Stimulated activated CD4-positive, alpha-beta T cell treated with anti-CD3 and anti-CD28 coated beads, Interleukin-12 subunit alpha, Interleukin-12 subunit beta, amount 100 ng/mL, for 24 hours (primary cell): ENCODE measurements around the gene PRPF4.
"Not testable (repeated sequence)": the region's sequence is repeated elsewhere in the genome, so short reads cannot be mapped to it uniquely, and the experiment has no call there.

Experiments
- DNase-seq, 2 experiments: peaks; one replicate each; pipeline ENCODE4 v3.0.0-alpha.2; 2020; ENCODE audit warnings: low read depth in 2 of 2

PRPF4 gene

DNA sequence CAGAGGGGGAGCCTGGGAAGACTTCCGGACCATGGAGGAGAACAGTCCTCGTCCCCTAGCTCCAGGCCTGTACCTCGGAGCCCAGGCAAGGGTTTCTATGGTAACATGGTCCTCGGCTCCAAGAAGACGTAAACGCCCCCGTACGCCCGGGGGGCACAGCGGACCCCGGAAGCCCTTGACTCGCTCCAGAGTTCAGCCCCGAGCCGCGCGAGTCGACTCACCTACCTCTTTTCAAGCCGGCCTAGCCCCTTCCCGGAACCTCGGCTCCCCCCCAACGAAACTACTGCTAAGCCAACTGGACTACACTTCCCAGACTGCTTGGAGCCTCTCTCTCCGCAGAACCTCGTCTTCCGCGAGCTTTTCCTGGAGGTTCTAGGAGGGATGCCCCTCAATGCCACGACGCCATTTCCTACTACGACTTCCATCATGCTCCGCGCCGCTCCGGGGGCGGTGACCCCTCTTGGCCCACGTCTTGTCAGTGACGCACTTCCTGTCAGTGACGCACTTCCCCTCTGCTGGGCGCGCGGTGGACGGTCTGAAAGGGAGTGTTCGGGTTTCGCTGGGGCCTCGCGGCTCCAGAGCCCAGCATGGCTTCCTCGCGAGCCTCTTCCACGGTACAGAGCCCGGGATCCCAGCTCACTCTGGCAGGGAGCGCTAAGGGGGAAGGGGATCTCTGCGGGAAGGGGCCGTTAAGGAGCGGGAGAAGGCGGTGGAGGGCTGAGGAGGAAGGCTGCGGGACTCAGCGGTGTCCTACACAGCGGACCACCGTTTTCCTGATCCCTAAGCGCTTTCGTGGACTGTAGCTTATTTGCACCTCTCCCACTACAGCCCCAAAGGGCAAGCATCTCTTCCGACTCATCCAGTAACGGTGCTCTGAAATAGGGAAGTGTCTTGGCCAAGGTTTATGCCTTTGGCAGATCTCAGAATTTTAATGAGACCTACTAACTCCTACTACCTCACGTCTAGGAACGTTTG, at the start of gene PRPF4, which contains the start of gene CDC26:
PRPF4 (plus strand) TSS at position 502 of the 975 bp plus-strand sequence; CDS start at position 588, 86 bp downstream.
CDC26 (minus strand) TSS at position 416 of the 975 bp plus-strand sequence. CDS start 3,065 bp downstream, outside the sequence.
- DNase-seq = peak; percentile 96

- no peak for DNase-seq
Observed at GRCh38 chr9:113227436-113227835, 48.0 kb upstream of the PRPF4 start.

DNA sequence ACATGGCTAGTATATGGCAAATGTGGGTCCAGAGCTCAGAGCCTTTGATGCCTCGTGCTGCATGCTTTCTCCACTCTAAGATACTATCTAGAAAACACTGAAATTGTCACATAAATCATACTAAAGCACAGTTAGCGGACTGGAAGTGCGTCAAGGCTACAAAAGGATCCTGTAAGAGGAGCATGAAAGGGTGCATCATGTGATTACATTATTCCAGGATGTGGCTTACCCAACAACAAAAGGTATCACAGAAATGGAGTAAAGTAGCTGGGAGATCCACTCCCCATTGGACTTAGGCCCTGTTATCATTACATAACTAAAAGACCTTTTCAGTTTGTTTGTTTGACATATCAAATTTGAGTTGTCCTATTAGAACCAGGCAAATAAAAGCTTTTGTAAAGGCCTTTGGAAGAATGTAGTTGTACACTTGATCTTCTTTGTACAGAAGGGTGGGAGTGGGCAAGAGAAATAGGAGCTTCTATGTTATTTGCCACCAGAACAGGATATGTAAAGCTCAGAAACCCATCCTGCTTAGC, 47.3 kb upstream of the PRPF4 start:
- no peak for DNase-seq

GRCh38 chr9:113231701-113232100, 43.8 kb upstream of the PRPF4 start:
- no peak for DNase-seq

- not testable (repeated sequence) for DNase-seq
Observed at GRCh38 chr9:113235701-113236255, 39.7 kb upstream of the PRPF4 start.

- DNase-seq = no peak
Observed at GRCh38 chr9:113237026-113237425, 38.4 kb upstream of the PRPF4 start.

GRCh38 chr9:113238202-113238858, 37.1 kb upstream of the PRPF4 start:
- DNase-seq = no peak

DNA sequence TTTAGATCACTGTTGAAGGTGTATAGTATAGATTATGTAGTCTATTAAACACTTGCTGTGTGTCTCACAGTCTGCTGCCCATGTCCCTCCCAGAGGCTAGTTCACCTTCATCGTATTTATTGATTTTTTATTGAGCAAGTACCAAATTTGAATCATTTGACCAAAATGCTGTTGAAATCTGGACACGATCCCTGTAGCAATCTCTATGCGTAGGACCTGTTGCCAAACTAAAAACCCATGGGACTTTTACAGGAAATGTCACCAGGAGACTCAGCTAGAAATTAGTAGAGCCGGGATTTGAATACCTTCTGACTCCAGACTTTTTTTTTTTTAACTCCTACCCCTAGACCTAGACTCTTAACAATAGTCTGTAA, 36.6 kb upstream of the PRPF4 start:
- DNase-seq = no peak

DNA sequence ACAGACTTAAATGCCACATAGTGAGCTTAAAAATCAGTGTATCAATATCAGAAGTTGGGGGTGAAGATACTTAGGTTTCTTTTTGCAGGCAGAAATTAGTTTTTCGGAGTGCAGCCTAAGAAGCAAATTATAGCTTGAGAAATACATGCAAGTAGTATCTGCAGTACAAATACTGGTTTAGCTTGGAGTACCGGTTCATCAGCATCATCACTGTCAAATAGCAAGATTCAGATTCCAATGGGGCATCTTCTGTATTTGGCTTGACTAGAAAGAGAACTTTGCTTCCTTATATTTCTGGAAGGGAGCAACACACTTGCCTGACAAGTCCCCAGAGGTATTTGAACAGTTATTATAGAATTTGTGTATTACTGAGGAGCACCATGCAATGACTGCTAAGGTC, 34.3 kb upstream of the PRPF4 start:
- DNase-seq = no peak

- DNase-seq = no peak
Observed at GRCh38 chr9:113244556-113244955, 30.9 kb upstream of the PRPF4 start.

DNA sequence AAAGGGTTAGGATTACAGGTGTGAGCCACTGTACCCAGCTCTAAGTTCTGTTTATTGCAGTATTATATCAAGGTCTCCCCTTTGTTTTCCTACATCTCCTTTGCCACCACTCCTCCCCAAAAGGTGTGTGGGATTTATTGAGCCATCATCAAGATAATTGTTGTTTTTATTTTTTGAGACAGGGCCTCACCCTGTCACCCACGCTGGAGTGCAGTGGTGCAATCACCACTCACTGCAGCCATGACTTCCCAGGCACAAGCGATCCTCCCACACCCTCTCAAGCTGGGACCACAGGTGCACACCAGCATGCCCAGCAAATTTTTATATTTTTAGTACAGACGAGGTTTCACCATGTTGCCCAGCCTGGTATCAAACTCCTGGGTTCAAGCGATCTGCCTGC, 29.6 kb upstream of the PRPF4 start:
- no peak for DNase-seq

GRCh38 chr9:113246928-113247327, 28.5 kb upstream of the PRPF4 start:
- DNase-seq = no peak

DNA sequence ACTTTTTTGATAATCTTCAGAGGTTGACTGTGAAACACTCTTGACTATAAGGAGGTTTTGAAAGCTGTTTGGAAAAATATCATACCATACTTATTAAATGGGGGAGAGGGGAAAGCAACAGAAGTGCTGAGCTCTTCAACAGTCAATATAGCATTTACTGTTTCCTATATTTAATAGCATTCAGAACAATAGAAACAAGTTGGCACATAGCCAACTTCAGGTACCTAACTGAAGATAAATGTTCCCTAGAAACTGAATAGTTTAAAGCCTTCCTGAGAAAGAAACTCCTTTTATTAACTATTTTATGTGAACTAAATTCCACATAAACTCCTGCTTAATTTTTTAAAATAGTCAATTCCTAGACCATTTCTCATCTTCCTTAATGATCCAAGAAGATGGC, 27.8 kb upstream of the PRPF4 start:
- DNase-seq = no peak

GRCh38 chr9:113249661-113250060, 25.8 kb upstream of the PRPF4 start:
- DNase-seq = not testable (repeated sequence)

- DNase-seq = no peak
Observed at GRCh38 chr9:113250807-113251206, 24.7 kb upstream of the PRPF4 start.

GRCh38 chr9:113254991-113255390, 20.5 kb upstream of the PRPF4 start:
- DNase-seq = no peak

DNA sequence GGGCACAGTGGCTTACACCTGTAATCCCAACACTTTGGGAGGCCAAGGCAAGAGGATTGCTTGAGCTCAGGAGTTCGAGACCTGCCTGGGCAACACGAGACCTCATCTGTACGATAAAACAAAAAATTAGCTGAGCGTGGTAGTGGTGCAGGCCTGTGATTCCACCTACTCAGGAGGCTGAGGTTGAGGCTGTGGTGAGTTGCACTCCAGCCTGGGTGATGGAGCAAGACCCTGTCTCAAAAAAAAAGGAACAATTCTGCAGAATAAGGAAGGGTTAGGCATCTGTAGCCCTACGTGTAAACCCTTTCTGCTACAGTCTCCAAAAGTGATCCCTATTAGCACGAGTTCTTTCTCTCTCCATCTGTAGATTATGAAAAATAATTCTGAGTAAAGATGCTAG, 20.0 kb upstream of the PRPF4 start:
- DNase-seq = no peak

- DNase-seq = no peak
Observed at GRCh38 chr9:113257863-113258262, 17.6 kb upstream of the PRPF4 start.

DNA sequence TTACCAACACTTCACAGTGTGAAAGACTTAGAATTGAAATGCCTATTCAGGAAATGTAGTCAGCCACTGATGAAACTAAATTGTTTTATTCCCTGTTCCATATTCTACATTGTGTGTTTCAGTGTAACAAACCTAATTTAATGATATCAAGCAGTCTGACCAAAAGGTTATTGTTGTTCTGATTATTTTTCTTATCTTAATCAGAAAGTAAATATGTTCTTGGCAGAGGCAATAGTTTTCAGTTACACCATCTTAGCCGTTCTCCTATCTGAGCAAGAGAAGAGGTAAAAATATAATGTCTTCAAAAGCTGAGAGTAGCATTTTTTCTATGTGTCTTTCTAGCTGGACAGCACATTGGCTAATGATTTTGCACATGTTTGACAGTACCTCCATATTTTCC, 17.2 kb upstream of the PRPF4 start:
- DNase-seq = no peak

DNA sequence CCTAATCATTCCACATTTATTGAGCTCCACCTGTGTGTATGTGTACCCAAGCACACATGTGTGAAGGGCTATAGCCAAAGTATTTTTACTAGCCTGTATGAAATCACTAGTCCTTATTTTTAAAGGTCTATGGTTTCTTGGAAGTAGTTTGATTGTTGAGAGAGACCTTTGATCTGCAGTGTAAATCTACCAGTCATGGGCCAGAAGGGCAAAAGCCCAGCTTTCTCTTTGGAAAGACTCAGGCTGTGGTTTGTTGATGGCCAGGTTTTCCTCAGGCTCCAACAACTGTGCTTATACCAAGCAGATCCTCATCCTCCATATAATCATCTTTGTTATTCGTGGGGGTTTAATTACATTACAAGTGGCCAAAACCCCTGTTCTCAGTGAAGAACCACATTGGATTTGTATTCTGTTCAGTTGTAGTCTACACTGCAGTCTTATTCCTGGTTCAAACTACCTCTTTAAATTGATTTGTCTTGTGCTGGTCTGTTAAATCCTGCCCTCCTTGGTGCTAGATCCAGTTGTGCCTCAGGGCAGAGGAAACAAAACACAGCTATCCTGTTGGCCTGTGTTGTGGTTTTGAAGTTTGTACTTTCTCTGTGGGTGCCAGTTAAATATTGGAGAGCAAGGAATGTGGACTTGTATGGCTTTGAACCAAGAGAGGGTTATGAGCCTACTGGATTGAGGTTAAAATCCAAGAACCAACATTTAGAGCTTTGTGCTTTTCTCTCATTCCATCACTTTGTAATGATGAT, 13.4 kb upstream of the PRPF4 start:
- DNase-seq = no peak

DNA sequence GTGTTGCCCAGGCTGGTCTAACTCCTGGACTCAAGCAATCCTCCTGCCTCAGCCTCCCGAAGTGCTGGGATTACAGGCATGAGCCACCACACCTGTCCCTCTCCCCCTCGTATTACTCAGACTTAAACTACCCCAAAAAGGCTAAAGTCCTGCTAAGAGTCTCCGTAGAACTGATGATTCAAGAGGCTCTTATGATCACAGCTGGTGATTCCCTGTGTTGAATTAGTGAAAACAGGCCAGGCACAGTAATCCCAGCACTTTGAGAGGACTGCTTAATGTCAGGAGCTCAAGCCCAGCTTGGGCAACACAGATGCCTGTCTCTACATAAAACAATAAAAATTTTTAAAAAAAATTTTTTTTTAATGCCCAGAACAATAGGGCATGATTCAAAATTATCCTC, 9.3 kb upstream of the PRPF4 start:
- DNase-seq = no peak
